Measurements from ENCODE around the gene BTBD18. TPM values are rescaled to one million over a fixed set of nuclear protein-coding genes. Genes with fewer than 3 reads are reported as not detected.

Gene BTBD18
- total and polyA plus RNA-seq, 2 of the 13 experiments (the other 11 are each of a cell fraction or from before 2014, with no cell fraction given): not detected

- TF ChIP-seq ZNF318 (CRISPR knock-in tag; IDR thresholded peaks at IDR 0.05) (no peak), HHEX (CRISPR knock-in tag; IDR thresholded peaks at IDR 0.05) (no peak), ZNF788 (CRISPR knock-in tag; IDR thresholded peaks at IDR 0.05; ENCODE audit: borderline replicate concordance) (no peak), TSC22D2 (CRISPR knock-in tag; IDR thresholded peaks at IDR 0.05; ENCODE audit: borderline replicate concordance) (no peak), MTF2 (CRISPR knock-in tag; IDR thresholded peaks at IDR 0.05; ENCODE audit: borderline replicate concordance) (no peak), DR1 (CRISPR knock-in tag; IDR thresholded peaks at IDR 0.05) (no peak), SOX6 (IDR thresholded peaks at IDR 0.05) (0 out of 2 replicates have a peak, but pooled peaks have one; percentile 12), SOX6 (CRISPR knock-in tag; IDR thresholded peaks at IDR 0.05) (peak; percentile 100), ZNF7 (CRISPR knock-in tag; IDR thresholded peaks at IDR 0.05) (no peak), ZFX (CRISPR knock-in tag; IDR thresholded peaks at IDR 0.05; ENCODE audit: low read depth) (peak; percentile 65), ARNT (IDR thresholded peaks at IDR 0.05) (no peak), HMG20A (CRISPR knock-in tag; IDR thresholded peaks at IDR 0.05; ENCODE audit: borderline replicate concordance) (peak; percentile 59; the same call in 1 of the 2 replicates), ZNF510 (CRISPR knock-in tag; IDR thresholded peaks at IDR 0.05; ENCODE audit: low read depth) (no peak), UBTF (CRISPR knock-in tag; IDR thresholded peaks at IDR 0.05) (no peak), ZBTB14 (CRISPR knock-in tag; IDR thresholded peaks at IDR 0.05) (no peak)
- TF ChIP-seq, protein P1, sequence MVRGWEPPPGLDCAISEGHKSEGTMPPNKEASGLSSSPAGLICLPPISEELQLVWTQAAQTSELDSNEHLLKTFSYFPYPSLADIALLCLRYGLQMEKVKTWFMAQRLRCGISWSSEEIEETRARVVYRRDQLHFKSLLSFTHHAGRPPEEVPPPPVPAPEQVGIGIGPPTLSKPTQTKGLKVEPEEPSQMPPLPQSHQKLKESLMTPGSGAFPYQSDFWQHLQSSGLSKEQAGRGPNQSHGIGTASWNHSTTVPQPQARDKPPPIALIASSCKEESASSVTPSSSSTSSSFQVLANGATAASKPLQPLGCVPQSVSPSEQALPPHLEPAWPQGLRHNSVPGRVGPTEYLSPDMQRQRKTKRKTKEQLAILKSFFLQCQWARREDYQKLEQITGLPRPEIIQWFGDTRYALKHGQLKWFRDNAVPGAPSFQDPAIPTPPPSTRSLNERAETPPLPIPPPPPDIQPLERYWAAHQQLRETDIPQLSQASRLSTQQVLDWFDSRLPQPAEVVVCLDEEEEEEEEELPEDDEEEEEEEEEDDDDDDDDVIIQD (CRISPR knock-in tag; IDR thresholded peaks at IDR 0.05; ENCODE audit: low read depth): peak; percentile 54; the same call in 1 of the 2 replicates
Measured at GRCh38 chr11:57800444-57801182, 49.0 kb upstream of the BTBD18 start (continued).

Data from HepG2 (cell line).